Panc1 (cell line): ENCODE measurements around the gene FAM98A. TPM values are rescaled to one million over a fixed set of nuclear protein-coding genes. Genes with fewer than 3 reads are reported as not detected.

Source experiments
- ATAC-seq: fragments of 200-7000 bp; cut with Tn5 transposase; 2 replicates; pipeline ENCODE4 v1.9.1; 2020; ENCODE audit warnings: mild to moderate bottlenecking, moderate library complexity
- BruUV-seq: library from RNA; stranded (reverse); fragments of 400-500 nt; replicated peaks from 2 replicates; lab custom pipeline; 2021; lab: Mats Ljungman, UMichigan
- CTCF ChIA-PET: fragments of 300-600 bp; sonication (Branson Sonifier 250); formaldehyde crosslinking; loops from one replicate; lab custom pipeline; 2022; ENCODE audit warnings: antibody characterized with exemption; lab: Charles Lee
- POLR2A ChIA-PET: fragments of 300-600 bp; sonication (Branson Sonifier 250); formaldehyde crosslinking; loops from one replicate; lab custom pipeline; 2022; ENCODE audit warnings: antibody characterized with exemption; lab: Charles Lee
- DNase-seq: peaks from one replicate; pipeline ENCODE4 v3.0.0-alpha.2; 2010; ENCODE audit warnings: low read depth, low spot score
- H3K27ac ChIP-seq: 2 replicates; pipeline ENCODE4 v1.5.1; 2011; ENCODE audit warnings: mild to moderate bottlenecking, low read length, inconsistent platforms
- H3K27me3 ChIP-seq: fragments of 200-500 bp; sonication (Bioruptor generic); 2 replicates; pipeline ENCODE4 v1.6.0; 2014; ENCODE audit warnings: low read length, inconsistent platforms; ENCODE audit not compliant: control insufficient read depth, insufficient read depth
- H3K36me3 ChIP-seq: fragments of 200-500 bp; sonication (Bioruptor generic); 2 replicates; pipeline ENCODE4 v1.5.1; 2014; ENCODE audit warnings: inconsistent platforms, mild to moderate bottlenecking, low read length, moderate library complexity; ENCODE audit not compliant: control insufficient read depth, insufficient read depth
- H3K4me1 ChIP-seq: 2 replicates; pipeline ENCODE4 v1.5.1; 2011; ENCODE audit warnings: inconsistent platforms, mild to moderate bottlenecking, low read length, moderate library complexity; ENCODE audit not compliant: control insufficient read depth, insufficient read depth
- H3K4me3 ChIP-seq, 2 experiments: 2 replicates each; pipeline ENCODE4 v1.5.1; 2011 to 2012; ENCODE audit warnings: low read depth in 2 of 2, low read length in 2 of 2, mild to moderate bottlenecking in 2 of 2, inconsistent platforms in 1 of 2, moderate library complexity in 1 of 2
- H3K9me3 ChIP-seq: fragments of 200-500 bp; sonication (Bioruptor generic); 2 replicates; pipeline ENCODE4 v1.5.1; 2014; ENCODE audit warnings: low read depth, mild to moderate bottlenecking, inconsistent platforms, low read length, moderate library complexity; ENCODE audit not compliant: control insufficient read depth, insufficient read depth
- POLR2AphosphoS5 ChIP-seq: IDR thresholded peaks from 2 replicates; pipeline ENCODE4 v1.6.1; 2012; ENCODE audit warnings: mild to moderate bottlenecking, low read depth, low read length, moderate library complexity
- SIN3A ChIP-seq: IDR thresholded peaks from 2 replicates; pipeline ENCODE4 v1.6.1; 2012; ENCODE audit warnings: low read depth, mild to moderate bottlenecking, low read length, moderate library complexity, borderline replicate concordance; ENCODE audit not compliant: insufficient read depth
- TCF7L2 ChIP-seq: IDR thresholded peaks from 2 replicates; pipeline ENCODE4 v1.6.1; 2011; ENCODE audit warnings: mild to moderate bottlenecking, low read depth, low read length, inconsistent platforms
- in situ Hi-C: cut with HindIII; loops from 2 replicates; pipeline ENCODE4 v1.10.0; 2016; ENCODE audit warnings: low sequenced_read_pairs, low pct_unique_long_range_greater_than_20kb
- intact Hi-C: fragments of 100-400 bp; cut with micrococcal nuclease; formaldehyde crosslinking; loops from one replicate; pipeline ENCODE4 v1.10.0; 2022; ENCODE audit not compliant: unreplicated experiment
- total RNA-seq: library from RNA; stranded (reverse); gene quantifications from one replicate; pipeline ENCODE4 v1.2.1, GENCODE V29; 2021; ENCODE audit not compliant: unreplicated experiment
- TF ChIP-seq, protein P1 (sequence below): fragments of 450-650 bp; IDR thresholded peaks from 2 replicates; pipeline ENCODE4 v1.5.1; 2017; ENCODE audit warnings: mild to moderate bottlenecking
- TF ChIP-seq, protein P2 (sequence below), 2 experiments: IDR thresholded peaks; 2 replicates each; pipeline ENCODE4 v1.6.1; 2011 to 2012; ENCODE audit warnings: low read depth in 2 of 2, control low read depth in 1 of 2, low read length in 1 of 2, mild to moderate bottlenecking in 1 of 2, moderate library complexity in 1 of 2; ENCODE audit not compliant: insufficient read depth in 1 of 2

Gene FAM98A
- total RNA-seq, 1 experiment from 2014 or later, result 39.2 TPM

DNA sequence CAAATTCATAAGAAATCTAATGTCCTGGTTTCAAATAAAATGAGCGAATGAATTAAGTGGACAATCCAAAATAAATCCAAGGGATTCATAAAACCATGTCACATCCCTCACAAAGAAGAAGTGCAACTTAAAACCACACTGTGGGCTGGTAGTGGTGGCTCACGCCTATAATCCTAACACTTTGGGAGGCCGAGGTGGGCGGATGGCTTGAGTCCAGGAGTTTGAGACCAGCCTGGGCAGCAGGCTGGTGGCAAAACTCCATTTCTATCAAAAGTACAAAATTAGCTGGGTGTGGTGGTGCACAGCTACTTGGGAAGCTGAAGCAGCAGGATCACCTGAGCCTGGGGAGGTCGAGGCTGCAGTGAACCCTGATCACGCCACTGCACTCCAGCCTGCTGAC is 25.4 kb downstream of the FAM98A start:
- intact Hi-C loops, result no loop called here
- TF ChIP-seq TCF7L2, result no peak
- no peak for TF ChIP-seq SIN3A
- TF ChIP-seq, protein P1, sequence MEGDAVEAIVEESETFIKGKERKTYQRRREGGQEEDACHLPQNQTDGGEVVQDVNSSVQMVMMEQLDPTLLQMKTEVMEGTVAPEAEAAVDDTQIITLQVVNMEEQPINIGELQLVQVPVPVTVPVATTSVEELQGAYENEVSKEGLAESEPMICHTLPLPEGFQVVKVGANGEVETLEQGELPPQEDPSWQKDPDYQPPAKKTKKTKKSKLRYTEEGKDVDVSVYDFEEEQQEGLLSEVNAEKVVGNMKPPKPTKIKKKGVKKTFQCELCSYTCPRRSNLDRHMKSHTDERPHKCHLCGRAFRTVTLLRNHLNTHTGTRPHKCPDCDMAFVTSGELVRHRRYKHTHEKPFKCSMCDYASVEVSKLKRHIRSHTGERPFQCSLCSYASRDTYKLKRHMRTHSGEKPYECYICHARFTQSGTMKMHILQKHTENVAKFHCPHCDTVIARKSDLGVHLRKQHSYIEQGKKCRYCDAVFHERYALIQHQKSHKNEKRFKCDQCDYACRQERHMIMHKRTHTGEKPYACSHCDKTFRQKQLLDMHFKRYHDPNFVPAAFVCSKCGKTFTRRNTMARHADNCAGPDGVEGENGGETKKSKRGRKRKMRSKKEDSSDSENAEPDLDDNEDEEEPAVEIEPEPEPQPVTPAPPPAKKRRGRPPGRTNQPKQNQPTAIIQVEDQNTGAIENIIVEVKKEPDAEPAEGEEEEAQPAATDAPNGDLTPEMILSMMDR, result no peak
- TF ChIP-seq, protein P2, sequence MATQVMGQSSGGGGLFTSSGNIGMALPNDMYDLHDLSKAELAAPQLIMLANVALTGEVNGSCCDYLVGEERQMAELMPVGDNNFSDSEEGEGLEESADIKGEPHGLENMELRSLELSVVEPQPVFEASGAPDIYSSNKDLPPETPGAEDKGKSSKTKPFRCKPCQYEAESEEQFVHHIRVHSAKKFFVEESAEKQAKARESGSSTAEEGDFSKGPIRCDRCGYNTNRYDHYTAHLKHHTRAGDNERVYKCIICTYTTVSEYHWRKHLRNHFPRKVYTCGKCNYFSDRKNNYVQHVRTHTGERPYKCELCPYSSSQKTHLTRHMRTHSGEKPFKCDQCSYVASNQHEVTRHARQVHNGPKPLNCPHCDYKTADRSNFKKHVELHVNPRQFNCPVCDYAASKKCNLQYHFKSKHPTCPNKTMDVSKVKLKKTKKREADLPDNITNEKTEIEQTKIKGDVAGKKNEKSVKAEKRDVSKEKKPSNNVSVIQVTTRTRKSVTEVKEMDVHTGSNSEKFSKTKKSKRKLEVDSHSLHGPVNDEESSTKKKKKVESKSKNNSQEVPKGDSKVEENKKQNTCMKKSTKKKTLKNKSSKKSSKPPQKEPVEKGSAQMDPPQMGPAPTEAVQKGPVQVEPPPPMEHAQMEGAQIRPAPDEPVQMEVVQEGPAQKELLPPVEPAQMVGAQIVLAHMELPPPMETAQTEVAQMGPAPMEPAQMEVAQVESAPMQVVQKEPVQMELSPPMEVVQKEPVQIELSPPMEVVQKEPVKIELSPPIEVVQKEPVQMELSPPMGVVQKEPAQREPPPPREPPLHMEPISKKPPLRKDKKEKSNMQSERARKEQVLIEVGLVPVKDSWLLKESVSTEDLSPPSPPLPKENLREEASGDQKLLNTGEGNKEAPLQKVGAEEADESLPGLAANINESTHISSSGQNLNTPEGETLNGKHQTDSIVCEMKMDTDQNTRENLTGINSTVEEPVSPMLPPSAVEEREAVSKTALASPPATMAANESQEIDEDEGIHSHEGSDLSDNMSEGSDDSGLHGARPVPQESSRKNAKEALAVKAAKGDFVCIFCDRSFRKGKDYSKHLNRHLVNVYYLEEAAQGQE (IDR thresholded peaks at IDR 0.05; ENCODE audit: insufficient read depth in 1 of 2, low read depth in 2 of 2, low read length in 1 of 2), result no peak
- no peak for TF ChIP-seq POLR2AphosphoS5
- ChIA-PET POLR2A (no interaction called here), CTCF (interaction anchor here (0.5 to 0.7 kb wide), 2 partner anchors 193 to 669 kb away, joined by 3 read pairs; no protein-coding TSS in a partner anchor)
- DNase-seq (no peak), ATAC-seq (no peak)
- no TSS peak for BruUV-seq
- Histone ChIP-seq H3K4me3 (no peak overlapping the region), H3K9me3 (no peaks in the 10 kb centered on the region), H3K27me3 (no peaks in the 10 kb centered on the region), H3K4me1 (no peaks in the 10 kb centered on the region), H3K36me3 (no peaks in the 10 kb centered on the region), H3K27ac (no peak overlapping the region)
- in situ Hi-C loops, result no loop called here

DNA sequence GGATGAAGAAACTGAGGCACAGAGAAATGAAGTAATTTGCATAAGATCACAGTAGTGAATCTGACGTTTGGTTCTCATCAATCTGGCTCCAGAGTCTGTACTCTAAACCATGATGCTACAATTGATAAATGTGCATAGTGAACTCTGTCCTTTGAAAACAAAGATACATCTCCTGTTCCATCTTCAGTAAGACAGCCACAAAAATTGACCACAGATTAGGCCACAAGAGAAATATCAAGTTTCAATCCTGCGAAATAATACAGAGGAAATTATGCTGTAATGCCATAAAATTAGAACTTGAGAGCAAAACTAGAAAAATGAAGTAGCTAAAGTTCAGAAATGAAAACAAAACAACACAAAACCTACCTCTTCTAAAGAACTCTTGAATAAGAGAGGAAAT is 28.4 kb downstream of the FAM98A start:
- TF ChIP-seq TCF7L2 (no peak), POLR2AphosphoS5 (no peak), SIN3A (no peak)
- TF ChIP-seq, protein P1, result no peak
- TF ChIP-seq, protein P2 (IDR thresholded peaks at IDR 0.05; ENCODE audit: insufficient read depth in 1 of 2, low read depth in 2 of 2, low read length in 1 of 2), result no peak
- in situ Hi-C loops, result no loop called here
- H3K4me1 ChIP-seq, result no peaks in the 10 kb centered on the region
- H3K9me3 ChIP-seq, result no peaks in the 10 kb centered on the region
- no peaks in the 10 kb centered on the region for H3K36me3 ChIP-seq
- no peak for ATAC-seq
- no peak overlapping the region for H3K27ac ChIP-seq
- H3K27me3 ChIP-seq, result no peaks in the 10 kb centered on the region
- ChIA-PET POLR2A (no interaction called here), CTCF (no interaction called here)
- H3K4me3 ChIP-seq, result no peak overlapping the region
- intact Hi-C loops, result no loop called here
- no peak for DNase-seq
- BruUV-seq, result no TSS peak
